Measurements from ENCODE around the gene VPS4A. TPM values are rescaled to one million over a fixed set of nuclear protein-coding genes. Genes with fewer than 3 reads are reported as not detected.
"Not testable (repeated sequence)": the region's sequence is repeated elsewhere in the genome, so short reads cannot be mapped to it uniquely, and the experiment has no call there.

VPS4A gene
- total and polyA plus RNA-seq, 2 donors (not counting 1 experiment from before 2014, with no cell fraction given), result 33.1 to 43.8 TPM

- Mint-ChIP-seq H3K4me3 (no peak overlapping the region), H3K27me3 (no peaks in the 10 kb centered on the region), H3K4me1 (no peaks in the 10 kb centered on the region), H3K27ac (no peak overlapping the region), H3K9me3 (ENCODE audit: insufficient read depth) (no peaks in the 10 kb centered on the region)
- ATAC-seq (ENCODE audit: low read depth) (no peak), DNase-seq (no peak)
- Histone ChIP-seq H4K20me1 (ENCODE audit: control insufficient read depth, insufficient read depth, low read length, poor library complexity, severe bottlenecking) (no peaks in the 10 kb centered on the region), H3K27ac (ENCODE audit: low read length in 2 of 2) (no peak overlapping the region), H2AFZ (ENCODE audit: insufficient read depth, low read depth, low read length, poor library complexity, severe bottlenecking) (no peak overlapping the region), H3K79me2 (ENCODE audit: control insufficient read depth, insufficient read depth, low read length) (no peaks in the 10 kb centered on the region), H3K27me3 (replicated peaks in 1 of 4; ENCODE audit: control extremely low read depth in 1 of 4, control insufficient read depth in 3 of 4, insufficient read depth in 4 of 4, low read length in 3 of 4) (no peaks in the 10 kb centered on the region), H3K36me3 (replicated peaks in 1 of 2; ENCODE audit: control extremely low read depth in 1 of 2, control insufficient read depth in 1 of 2, extremely low read depth in 1 of 2, insufficient read depth in 2 of 2, low read length in 1 of 2) (peaks cover 0 to 2% of the 10 kb centered on the region in 2 experiments), H3K4me2 (replicated peaks; ENCODE audit: low read depth, low read length, poor library complexity, severe bottlenecking) (no peak overlapping the region), H3K4me3 (ENCODE audit: control extremely low read depth in 1 of 5, extremely low read depth in 1 of 5, insufficient read depth in 1 of 5, low read depth in 2 of 5, low read length in 4 of 5) (no peak overlapping the region), H3K4me1 (ENCODE audit: control insufficient read depth in 2 of 2, insufficient read depth in 2 of 2, low read length in 2 of 2) (no peaks in the 10 kb centered on the region), H3K9me3 (ENCODE audit: control extremely low read depth in 1 of 3, control insufficient read depth in 2 of 3, insufficient read depth in 1 of 3, low read length in 2 of 3) (no peaks in the 10 kb centered on the region), H3K9ac (ENCODE audit: low read length) (no peak overlapping the region)
- intact Hi-C loops (cut with micrococcal nuclease), result no loop called here
- CTCF ChIA-PET, result interaction anchor here (1.2 to 1.5 kb wide), 2 partner anchors 143 to 298 kb away, joined by 3 to 4 read pairs; no protein-coding TSS in a partner anchor
- 91% methylated on average over 3 of the region's 3 CpGs for WGBS (ENCODE audit: insufficient coverage)
- POLR2A ChIA-PET, result no interaction called here
- TF ChIP-seq EZH2 (IDR thresholded peaks at IDR 0.05; ENCODE audit: borderline replicate concordance, insufficient read depth, low read depth, low read length, poor library complexity, severe bottlenecking) (no peak), CTCF (IDR thresholded peaks at IDR 0.05) (no peak)
Observed at GRCh38 chr16:69293401-69293800, 17.7 kb upstream of the VPS4A start.

- Histone ChIP-seq H3K36me3 (replicated peaks in 1 of 2; ENCODE audit: control extremely low read depth in 1 of 2, control insufficient read depth in 1 of 2, extremely low read depth in 1 of 2, insufficient read depth in 2 of 2, low read length in 1 of 2) (peaks cover 0 to 2% of the 10 kb centered on the region in 2 experiments), H3K27ac (ENCODE audit: low read length in 2 of 2) (no peak overlapping the region), H3K9ac (ENCODE audit: low read length) (no peak overlapping the region), H3K4me3 (ENCODE audit: control extremely low read depth in 1 of 5, extremely low read depth in 1 of 5, insufficient read depth in 1 of 5, low read depth in 2 of 5, low read length in 4 of 5) (no peak overlapping the region), H3K4me1 (ENCODE audit: control insufficient read depth in 2 of 2, insufficient read depth in 2 of 2, low read length in 2 of 2) (no peaks in the 10 kb centered on the region), H3K79me2 (ENCODE audit: control insufficient read depth, insufficient read depth, low read length) (no peaks in the 10 kb centered on the region), H3K27me3 (replicated peaks in 1 of 4; ENCODE audit: control extremely low read depth in 1 of 4, control insufficient read depth in 3 of 4, insufficient read depth in 4 of 4, low read length in 3 of 4) (no peaks in the 10 kb centered on the region), H3K4me2 (replicated peaks; ENCODE audit: low read depth, low read length, poor library complexity, severe bottlenecking) (no peak overlapping the region), H3K9me3 (ENCODE audit: control extremely low read depth in 1 of 3, control insufficient read depth in 2 of 3, insufficient read depth in 1 of 3, low read length in 2 of 3) (no peaks in the 10 kb centered on the region), H2AFZ (ENCODE audit: insufficient read depth, low read depth, low read length, poor library complexity, severe bottlenecking) (no peak overlapping the region), H4K20me1 (ENCODE audit: control insufficient read depth, insufficient read depth, low read length, poor library complexity, severe bottlenecking) (no peaks in the 10 kb centered on the region)
- Mint-ChIP-seq H3K27me3 (no peaks in the 10 kb centered on the region), H3K4me3 (no peak overlapping the region), H3K9me3 (ENCODE audit: insufficient read depth) (no peaks in the 10 kb centered on the region), H3K27ac (no peak overlapping the region), H3K4me1 (no peaks in the 10 kb centered on the region)
- WGBS (ENCODE audit: insufficient coverage), result 100% methylated on average over 1 of the region's 1 CpG
- ChIA-PET POLR2A (interaction anchor here (0.6 kb wide), 1 partner anchor 7 kb away, joined by 6 read pairs; no protein-coding TSS in a partner anchor), CTCF (interaction anchor here (1.5 kb wide), 1 partner anchor 144 kb away, joined by 4 read pairs; no protein-coding TSS in a partner anchor)
- ATAC-seq (ENCODE audit: low read depth), result no peak
- DNase-seq, result no peak
- intact Hi-C loops (cut with micrococcal nuclease), result no loop called here
- no peak for TF ChIP-seq CTCF (IDR thresholded peaks at IDR 0.05)
Observed at GRCh38 chr16:69294051-69294450, 17.1 kb upstream of the VPS4A start.

GRCh38 chr16:69296771-69297170 lies 14.4 kb upstream of the VPS4A start:
- H3K79me2 ChIP-seq (ENCODE audit: control insufficient read depth, insufficient read depth, low read length); H3K4me1 ChIP-seq (ENCODE audit: control insufficient read depth in 2 of 2, insufficient read depth in 2 of 2, low read length in 2 of 2); H3K4me1 Mint-ChIP-seq; H3K9me3 ChIP-seq (ENCODE audit: control extremely low read depth in 1 of 3, control insufficient read depth in 2 of 3, insufficient read depth in 1 of 3, low read length in 2 of 3); H3K4me3 ChIP-seq (ENCODE audit: control extremely low read depth in 1 of 5, extremely low read depth in 1 of 5, insufficient read depth in 1 of 5, low read depth in 2 of 5, low read length in 4 of 5); H3K9ac ChIP-seq (ENCODE audit: low read length); H2AFZ ChIP-seq (ENCODE audit: insufficient read depth, low read depth, low read length, poor library complexity, severe bottlenecking); H3K36me3 ChIP-seq (replicated peaks in 1 of 2; ENCODE audit: control extremely low read depth in 1 of 2, control insufficient read depth in 1 of 2, extremely low read depth in 1 of 2, insufficient read depth in 2 of 2, low read length in 1 of 2); DNase-seq; H4K20me1 ChIP-seq (ENCODE audit: control insufficient read depth, insufficient read depth, low read length, poor library complexity, severe bottlenecking); H3K9me3 Mint-ChIP-seq (ENCODE audit: insufficient read depth); ATAC-seq (ENCODE audit: low read depth); H3K27me3 Mint-ChIP-seq; H3K27me3 ChIP-seq (replicated peaks in 1 of 4; ENCODE audit: control extremely low read depth in 1 of 4, control insufficient read depth in 3 of 4, insufficient read depth in 4 of 4, low read length in 3 of 4); intact Hi-C loops (cut with micrococcal nuclease); H3K4me2 ChIP-seq (replicated peaks; ENCODE audit: low read depth, low read length, poor library complexity, severe bottlenecking); H3K4me3 Mint-ChIP-seq; H3K27ac ChIP-seq (ENCODE audit: low read length in 2 of 2); H3K27ac Mint-ChIP-seq: not testable (repeated sequence)
- ChIA-PET POLR2A (interaction anchor here (0.6 kb wide), 1 partner anchor 1299 kb away, joined by 3 read pairs; no protein-coding TSS in a partner anchor), CTCF (interaction anchor here (1.0 to 2.1 kb wide), 2 partner anchors 9 to 11 kb away, joined by 3 to 11 read pairs; no protein-coding TSS in a partner anchor)
- 100% methylated on average over 3 of the region's 7 CpGs for WGBS (ENCODE audit: insufficient coverage)

All from B cell (primary cell).